Epithelial cell of esophagus (primary cell): ENCODE measurements around the gene GUCA2A.
A peak's percentile ranks its signal among the peaks of the same experiment; 100 is the strongest.

Source experiments
- DNase-seq: peaks from one replicate; pipeline ENCODE4 v3.0.0; 2010; ENCODE audit warnings: low read depth
- H3K4me3 ChIP-seq: 2 replicates; pipeline ENCODE4 v1.5.1; 2011; ENCODE audit warnings: mild to moderate bottlenecking, low read length, control low read depth
- CTCF ChIP-seq: IDR thresholded peaks from 2 replicates; pipeline ENCODE4 v1.5.1; 2011; ENCODE audit warnings: low read depth, mild to moderate bottlenecking, low read length, control low read depth, inconsistent platforms; ENCODE audit not compliant: insufficient read depth; ENCODE audit errors: missing control alignments

Gene GUCA2A

GRCh38 chr1:42183957-42184268, 19.4 kb upstream of the GUCA2A start:
- no peak overlapping the region for H3K4me3 ChIP-seq
- DNase-seq = no peak
- no peak for TF ChIP-seq CTCF

GRCh38 chr1:42183210-42183956, 18.8 kb upstream of the GUCA2A start:
- DNase-seq = no peak
- no peak for TF ChIP-seq CTCF

GRCh38 chr1:42181687-42182086, 17.1 kb upstream of the GUCA2A start:
- no peak for TF ChIP-seq CTCF
- no peak overlapping the region for H3K4me3 ChIP-seq
- no peak for DNase-seq

More at GRCh38 chr1:42183210-42183956, 18.8 kb upstream of the GUCA2A start:
- H3K4me3 ChIP-seq = no peak overlapping the region

GRCh38 chr1:42179900-42180329, 15.4 kb upstream of the GUCA2A start:
- DNase-seq = no peak
- TF ChIP-seq CTCF = no peak
- no peak overlapping the region for H3K4me3 ChIP-seq

GRCh38 chr1:42179275-42179674, 14.7 kb upstream of the GUCA2A start:
- TF ChIP-seq CTCF = no peak
- no peak for DNase-seq
- H3K4me3 ChIP-seq = no peak overlapping the region

- no peak for DNase-seq
- TF ChIP-seq CTCF = no peak
- H3K4me3 ChIP-seq = no peak overlapping the region
Observed at GRCh38 chr1:42178249-42178648, 13.7 kb upstream of the GUCA2A start.

- DNase-seq = peak; percentile 67
- H3K4me3 ChIP-seq = no peak overlapping the region
- TF ChIP-seq CTCF = no peak
Observed at GRCh38 chr1:42177541-42177981, 13.0 kb upstream of the GUCA2A start.
